HG03064 (cell line): Measurements from ENCODE around the gene SNAP25.

Experiments used
- ATAC-seq: cut with Tn5 transposase; IDR thresholded peaks from one replicate; pipeline ENCODE4 v1.9.1; 2021; ENCODE audit warnings: low read depth; ENCODE audit not compliant: unreplicated experiment

The SNAP25 gene

DNA sequence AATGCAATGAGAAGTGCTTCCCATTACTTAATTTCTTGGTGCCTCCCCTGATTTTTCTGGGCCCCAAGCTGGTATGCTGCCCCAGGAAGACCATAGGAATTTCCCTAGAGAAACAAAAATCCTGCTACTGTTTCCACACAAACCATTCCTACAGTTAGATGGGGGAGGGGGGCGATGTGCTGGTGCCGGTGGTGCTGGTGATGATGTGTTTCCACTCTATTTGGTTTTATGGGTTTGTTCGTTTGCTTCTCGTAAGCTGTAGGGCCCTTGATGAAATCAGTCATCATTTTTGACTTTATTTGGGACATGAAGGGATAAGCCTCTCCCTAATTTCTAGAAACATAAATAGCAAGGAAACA is 110.2 kb downstream of the SNAP25 start:
- no peak for ATAC-seq

DNA sequence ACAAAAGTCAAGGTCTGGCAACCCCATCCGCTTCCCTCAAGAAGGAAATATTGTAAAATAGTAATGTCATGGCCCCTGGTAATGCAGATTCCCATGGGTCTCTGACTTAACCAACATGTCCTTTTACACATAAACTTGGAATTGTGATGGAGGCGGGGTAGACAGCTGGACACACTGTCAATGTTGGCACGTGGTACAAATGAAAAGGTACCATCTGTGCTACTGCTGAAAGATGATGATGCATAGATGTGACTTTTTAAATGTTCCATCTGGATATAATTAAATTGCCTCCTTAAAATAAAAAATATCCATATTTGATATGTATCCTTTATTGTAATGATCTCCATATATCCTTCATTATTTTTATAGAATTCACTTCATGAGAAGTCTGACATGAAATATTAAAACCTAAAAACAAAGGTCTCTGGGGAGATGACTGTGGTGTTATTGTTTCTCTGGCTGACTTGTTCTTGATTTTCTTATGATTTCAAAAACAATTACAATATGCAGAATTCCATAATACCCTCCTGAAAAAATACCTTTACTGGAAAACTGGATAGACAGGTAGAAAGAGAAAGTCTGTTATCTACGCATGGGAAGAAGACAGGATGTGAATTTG is 110.9 kb downstream of the SNAP25 start:
- no peak for ATAC-seq

DNA sequence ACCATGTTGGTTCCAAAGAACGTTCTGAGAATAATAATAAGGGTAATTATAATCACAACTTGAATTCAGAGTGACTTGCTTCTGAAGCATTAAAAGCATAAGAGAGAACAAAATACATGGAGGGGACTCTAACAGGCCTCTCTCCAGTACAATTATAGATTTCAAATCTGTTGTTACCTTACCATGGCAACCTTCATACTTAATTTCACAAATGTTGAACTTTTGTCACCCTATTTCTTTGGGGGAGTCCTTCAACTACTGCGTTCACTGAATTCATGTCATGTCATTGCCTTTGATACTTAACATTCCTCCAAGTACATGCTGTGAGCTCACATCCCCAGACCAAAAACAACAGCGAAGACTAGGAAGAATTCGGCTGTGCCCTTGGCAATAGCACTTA is 111.4 kb downstream of the SNAP25 start:
- ATAC-seq: no peak

- no peak for ATAC-seq
Observed at GRCh38 chr20:10332656-10333415, 114.2 kb downstream of the SNAP25 start.

- ATAC-seq: no peak
Observed at GRCh38 chr20:10336959-10337729, 118.5 kb downstream of the SNAP25 start.

GRCh38 chr20:10338426-10339180 is 120.0 kb downstream of the SNAP25 start:
- no peak for ATAC-seq

DNA sequence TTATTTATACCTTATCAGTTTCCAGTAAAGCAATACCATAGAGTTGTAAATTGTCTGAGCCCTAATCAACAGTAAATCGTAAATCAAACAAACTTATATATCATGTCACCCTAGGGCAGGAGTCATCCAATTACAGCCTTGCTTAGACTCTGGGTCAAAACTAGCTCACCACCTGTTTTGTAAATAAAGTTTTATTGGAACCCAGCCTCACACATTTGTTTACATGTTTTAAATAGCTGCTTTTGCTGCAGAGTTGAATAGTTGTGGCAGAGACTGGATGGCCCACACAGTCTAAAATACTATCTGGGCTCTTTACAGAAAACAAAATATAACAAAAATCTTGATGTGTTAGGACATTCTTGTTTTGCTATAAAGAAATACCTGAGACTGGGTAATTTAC is 121.0 kb downstream of the SNAP25 start:
- ATAC-seq: no peak

GRCh38 chr20:10342152-10342551 is 123.5 kb downstream of the SNAP25 start:
- no peak for ATAC-seq

DNA sequence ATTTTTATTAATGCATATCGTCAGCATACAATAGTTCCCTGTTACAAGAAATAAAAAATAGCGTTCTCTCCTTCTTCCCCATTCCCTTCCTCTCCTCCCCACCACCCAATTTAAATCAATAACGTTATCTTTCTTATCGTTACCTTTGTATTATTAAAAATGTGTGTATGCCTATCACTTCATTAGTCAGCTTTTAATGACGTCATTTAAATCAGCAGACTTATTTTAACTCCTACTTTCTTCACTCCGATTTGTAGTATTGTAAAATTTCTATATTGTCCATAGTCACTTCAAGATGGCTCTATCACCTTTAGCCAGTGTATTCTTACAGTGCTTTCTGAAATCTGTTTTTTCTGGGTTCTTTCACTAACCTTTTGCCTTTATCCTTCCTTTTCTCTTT is 126.3 kb downstream of the SNAP25 start:
- ATAC-seq: no peak

DNA sequence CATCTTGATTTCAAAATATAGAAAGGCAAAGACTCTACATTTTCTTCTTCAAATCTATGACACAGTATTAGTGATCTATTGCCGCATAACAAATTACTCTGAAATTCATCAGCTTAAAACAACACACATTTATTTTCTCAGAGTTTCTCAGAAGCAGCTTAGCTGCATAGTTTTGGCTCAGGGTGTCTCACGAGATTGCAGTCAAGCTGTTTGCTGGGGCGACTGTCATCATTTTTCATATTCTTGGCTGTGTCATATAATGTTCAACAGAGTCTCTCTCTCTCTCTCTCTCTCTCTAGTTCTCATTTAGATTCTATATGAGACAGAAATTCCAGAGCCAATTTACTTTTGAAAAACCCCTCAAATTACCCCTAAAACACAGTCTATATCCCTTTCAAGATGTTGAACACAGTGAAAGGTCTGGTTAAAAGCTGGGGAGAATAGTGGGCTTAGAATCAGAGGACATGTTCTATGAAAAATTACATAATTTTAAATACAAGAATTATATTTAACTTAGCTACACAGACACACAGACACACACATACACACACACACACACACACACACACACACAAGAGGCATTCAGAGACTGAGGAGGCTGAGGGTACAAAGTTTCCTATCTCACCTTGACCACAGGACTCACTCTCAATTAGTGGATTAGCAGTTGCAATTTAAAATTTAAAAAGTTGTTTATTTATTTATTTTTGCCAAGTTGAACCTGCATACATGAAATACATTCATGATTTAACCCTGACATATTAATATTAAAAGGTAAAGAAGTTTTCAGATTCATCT is 128.7 kb downstream of the SNAP25 start:
- no peak for ATAC-seq

GRCh38 chr20:10349118-10349517 is 130.5 kb downstream of the SNAP25 start:
- ATAC-seq: no peak

- no peak for ATAC-seq
Observed at GRCh38 chr20:10350188-10350842, 131.7 kb downstream of the SNAP25 start.

- ATAC-seq: no peak
Observed at GRCh38 chr20:10352934-10353824, 134.5 kb downstream of the SNAP25 start.

DNA sequence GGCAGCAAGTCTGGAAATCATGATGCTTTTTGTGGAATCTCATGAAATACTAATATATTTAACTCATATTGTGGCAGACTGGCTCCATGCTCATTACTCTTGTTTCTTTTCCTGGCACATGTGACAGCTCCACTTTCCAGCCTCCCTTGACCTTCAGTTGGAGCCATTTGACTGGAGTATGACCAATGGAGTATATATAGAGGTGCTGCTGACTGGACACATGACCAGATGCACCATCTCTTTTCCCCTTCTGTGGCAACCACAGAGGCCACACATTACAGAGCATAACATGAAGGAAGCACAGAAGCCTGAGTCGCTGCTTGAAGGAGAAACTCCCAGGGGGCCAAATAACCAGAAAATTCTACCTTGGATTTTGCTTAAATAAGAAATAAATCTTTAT is 138.0 kb downstream of the SNAP25 start:
- no peak for ATAC-seq
